HG03066 (cell line): Measurements from ENCODE around the gene IMPG1.

Experiments used
- ATAC-seq: cut with Tn5 transposase; IDR thresholded peaks from one replicate; pipeline ENCODE4 v1.9.1; 2021; ENCODE audit warnings: low read depth; ENCODE audit not compliant: unreplicated experiment

Gene IMPG1

DNA sequence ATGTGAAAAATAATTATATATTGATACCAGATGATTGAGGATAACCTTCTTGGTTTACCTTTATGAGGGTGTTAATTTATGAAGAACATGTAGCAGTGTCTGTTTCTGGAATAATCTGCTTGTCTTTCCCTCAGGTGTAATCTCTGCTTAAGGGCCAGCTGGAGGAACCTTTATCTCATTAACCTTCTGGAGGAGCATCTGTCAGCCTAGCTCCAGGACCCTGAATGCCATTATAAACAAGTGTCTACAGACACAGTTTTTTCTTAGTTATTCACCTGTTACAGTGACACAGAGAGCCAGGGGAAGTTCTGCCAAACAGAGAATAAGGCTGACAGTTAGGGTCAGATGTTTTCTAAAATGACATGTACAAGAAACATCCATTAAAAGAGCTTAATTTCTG, at the start of gene IMPG1:
TSS of gene IMPG1 (minus strand) at position 101 of the 400 bp plus-strand sequence. CDS start 174 bp downstream, outside the sequence.
- no peak for ATAC-seq

- no peak for ATAC-seq
Measured at GRCh38 chr6:76120302-76120701, 47.8 kb upstream of the IMPG1 start.

DNA sequence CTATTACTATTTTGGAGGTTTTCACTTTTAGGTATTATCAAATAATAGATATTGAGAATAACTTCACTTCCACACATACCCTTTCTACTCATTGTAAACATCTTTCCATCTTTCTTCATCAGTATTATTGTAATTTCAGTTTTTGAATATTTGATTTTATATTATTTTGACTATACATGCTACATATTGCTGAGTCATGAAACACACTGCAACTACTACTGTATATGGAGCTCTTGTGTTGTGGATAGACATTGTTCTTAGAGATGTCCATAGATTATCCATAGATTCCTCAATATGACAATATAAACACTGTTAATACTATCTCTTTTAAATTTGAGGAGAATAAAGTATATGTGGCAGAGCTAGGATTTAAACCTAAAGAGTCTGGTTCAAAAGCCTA, 819 bp upstream of the IMPG1 start:
- ATAC-seq: no peak

GRCh38 chr6:76057469-76057868, 15.0 kb downstream of the IMPG1 start:
- no peak for ATAC-seq

DNA sequence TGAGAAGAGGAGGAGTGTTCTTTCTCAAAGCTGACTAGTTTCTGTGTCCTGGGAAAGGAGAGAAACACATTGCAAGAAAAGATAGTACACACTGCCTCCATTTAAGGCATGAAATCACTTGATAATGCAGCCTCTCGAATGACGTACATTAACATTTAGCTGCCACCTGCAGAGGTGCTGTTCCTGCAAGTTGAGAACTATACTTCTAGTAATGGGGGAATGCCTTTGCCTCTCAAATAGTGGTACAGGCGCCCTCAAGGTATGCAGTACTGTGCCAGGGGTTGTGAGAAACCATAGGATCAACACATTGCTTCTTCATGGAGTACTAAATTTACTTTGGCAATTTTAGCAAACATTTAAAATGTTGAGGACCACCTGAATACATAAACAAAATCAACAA, 20.1 kb downstream of the IMPG1 start:
- ATAC-seq: no peak

- no peak for ATAC-seq
Measured at GRCh38 chr6:76043690-76044089, 28.8 kb downstream of the IMPG1 start.

DNA sequence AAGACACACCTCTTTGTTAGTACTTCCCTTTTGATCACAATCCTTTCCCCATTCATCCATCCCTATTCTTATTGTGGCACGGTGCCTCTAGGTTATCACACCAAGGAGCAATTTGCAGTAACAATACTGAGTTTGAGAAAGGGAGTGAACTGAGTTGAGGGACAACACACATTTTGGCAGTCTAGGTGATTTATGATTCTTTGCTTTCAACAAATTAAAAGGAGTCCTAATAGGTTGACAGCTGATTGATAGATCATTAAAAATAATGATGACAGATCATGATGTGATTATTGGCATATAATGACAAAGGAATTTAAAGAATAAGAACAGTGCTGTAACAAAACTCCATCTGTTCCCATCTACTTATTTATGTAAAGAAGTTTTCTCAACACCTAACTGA, 36.7 kb downstream of the IMPG1 start:
- no peak for ATAC-seq

DNA sequence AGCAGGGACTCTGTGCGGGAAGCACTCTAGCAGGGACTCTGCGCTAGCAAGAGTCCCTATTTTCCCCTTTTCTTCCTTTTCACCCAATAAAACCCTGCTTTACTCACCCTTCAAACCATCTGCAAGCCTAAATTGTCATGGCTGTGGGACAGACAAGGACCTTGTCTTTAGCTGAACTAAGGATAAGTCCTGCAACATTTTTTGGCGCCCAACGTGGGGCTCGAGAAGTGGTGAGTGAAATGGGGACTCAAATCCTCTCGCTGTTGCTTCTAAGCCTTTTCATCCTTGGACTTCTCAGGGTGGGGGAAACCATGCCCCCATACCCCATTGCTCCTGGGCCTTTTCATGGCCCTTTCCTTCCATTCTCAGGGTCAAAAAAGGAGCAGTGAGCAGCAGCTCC, 46.4 kb downstream of the IMPG1 start:
- ATAC-seq: no peak

DNA sequence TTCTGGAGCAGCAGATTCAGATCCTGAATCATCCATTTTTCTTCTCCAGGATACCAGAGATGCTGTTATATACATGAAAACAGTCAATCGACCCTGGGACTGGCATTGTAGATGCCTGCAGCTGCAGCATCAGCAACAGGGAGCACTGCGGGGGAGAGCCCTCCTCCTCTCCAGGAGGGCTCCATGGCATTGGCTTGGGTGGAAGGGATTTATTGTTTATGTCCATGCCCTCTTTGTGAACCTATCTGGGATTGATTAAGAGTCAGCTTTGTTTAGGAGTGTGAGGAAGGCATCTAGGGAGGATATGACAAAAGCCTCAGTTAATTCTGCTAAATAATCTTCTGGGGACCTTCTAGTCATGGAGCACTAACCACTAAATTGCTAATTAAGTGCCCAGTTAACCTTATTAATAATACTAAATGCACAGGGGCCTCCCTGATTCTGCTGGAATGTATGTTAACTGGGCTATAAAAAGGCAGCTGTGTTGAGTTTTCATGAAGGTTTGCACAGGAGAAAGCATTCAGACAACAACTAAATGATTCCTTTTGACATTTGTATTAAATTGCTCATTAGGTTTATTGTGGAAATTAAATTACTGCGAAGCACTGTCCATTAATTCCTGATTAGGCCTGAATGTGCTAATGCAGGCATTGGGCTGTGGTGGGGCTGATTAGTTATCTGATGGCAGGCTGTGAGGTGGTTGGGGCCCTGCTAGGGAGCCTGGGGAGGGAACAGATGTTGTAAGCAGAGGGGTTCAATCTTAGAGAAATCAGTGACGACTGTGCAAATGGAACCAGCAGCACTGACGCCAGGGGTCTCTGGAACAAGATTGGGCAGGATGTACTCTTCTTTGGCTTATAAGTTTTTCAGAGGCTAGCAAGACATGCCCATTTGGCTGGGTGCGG, 57.6 kb downstream of the IMPG1 start:
- no peak for ATAC-seq

- ATAC-seq: no peak
Measured at GRCh38 chr6:76004202-76004601, 68.3 kb downstream of the IMPG1 start.

- no peak for ATAC-seq
Measured at GRCh38 chr6:76003686-76004085, 68.8 kb downstream of the IMPG1 start.

- no peak for ATAC-seq
Measured at GRCh38 chr6:76003113-76003512, 69.3 kb downstream of the IMPG1 start.

DNA sequence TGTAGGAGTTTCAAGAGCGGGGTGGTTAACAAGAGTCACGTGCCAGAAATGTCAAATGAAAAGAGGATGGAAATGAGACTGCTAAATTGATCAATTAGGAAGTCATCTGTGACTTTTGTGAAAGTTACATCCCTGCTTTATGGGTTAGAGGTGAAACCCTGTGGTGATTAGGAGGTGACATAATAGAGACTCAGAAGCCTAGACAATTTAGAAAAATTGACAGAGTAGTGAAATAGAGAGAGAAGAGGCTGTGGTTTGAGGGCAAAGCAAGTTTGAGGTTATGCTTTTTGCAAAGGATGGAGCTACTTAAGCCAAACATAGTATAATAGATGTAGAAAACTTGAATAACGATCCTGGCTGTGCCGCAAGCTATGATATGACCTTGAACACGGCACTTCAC, 71.8 kb downstream of the IMPG1 start:
- ATAC-seq: no peak

- ATAC-seq: no peak
Measured at GRCh38 chr6:75997696-75998095, 74.8 kb downstream of the IMPG1 start.

GRCh38 chr6:75993236-75994162, 79.0 kb downstream of the IMPG1 start:
- no peak for ATAC-seq

GRCh38 chr6:75991941-75992340, 80.5 kb downstream of the IMPG1 start:
- no peak for ATAC-seq

DNA sequence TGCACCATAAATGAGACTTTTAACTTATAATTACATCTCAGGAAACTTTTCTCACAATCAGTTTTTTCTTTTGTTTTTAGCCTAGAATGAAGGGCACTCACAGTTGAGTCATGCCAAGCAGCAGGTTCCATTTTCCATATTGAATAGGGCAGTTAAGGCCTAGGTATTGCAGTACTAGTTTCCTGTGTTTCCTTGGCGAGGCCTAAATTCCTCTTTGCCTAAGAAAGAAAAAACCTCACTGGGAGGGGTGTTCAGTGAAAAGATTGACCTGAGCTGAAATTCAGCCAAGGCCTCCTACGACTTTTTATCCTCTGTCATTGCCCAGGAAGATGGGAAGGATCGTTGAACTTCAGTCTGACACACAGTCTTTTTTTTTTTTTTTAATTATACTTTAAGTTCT, 85.5 kb downstream of the IMPG1 start:
- no peak for ATAC-seq

DNA sequence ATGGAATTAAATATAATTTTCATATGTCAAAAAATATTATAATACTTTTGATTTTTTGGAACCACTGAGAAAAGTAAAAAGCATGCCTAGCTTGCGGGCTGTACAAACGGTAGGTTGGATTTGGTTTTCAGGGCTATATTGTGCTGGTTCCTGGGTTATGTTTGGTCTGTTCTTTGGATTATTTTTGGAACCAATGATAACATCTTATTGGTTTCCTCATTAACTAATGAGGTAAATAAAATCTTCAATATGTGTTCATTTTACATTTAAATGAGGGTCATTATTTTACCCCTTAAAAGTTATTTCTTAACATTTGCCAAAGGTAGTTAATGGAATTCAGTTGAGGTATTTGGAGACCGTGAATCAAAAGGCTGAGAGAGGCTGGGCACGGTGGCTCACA, 96.6 kb downstream of the IMPG1 start:
- ATAC-seq: no peak

GRCh38 chr6:75970093-75970492, 102.4 kb downstream of the IMPG1 start:
- no peak for ATAC-seq

- ATAC-seq: no peak
Measured at GRCh38 chr6:75968143-75968542, 104.3 kb downstream of the IMPG1 start.

DNA sequence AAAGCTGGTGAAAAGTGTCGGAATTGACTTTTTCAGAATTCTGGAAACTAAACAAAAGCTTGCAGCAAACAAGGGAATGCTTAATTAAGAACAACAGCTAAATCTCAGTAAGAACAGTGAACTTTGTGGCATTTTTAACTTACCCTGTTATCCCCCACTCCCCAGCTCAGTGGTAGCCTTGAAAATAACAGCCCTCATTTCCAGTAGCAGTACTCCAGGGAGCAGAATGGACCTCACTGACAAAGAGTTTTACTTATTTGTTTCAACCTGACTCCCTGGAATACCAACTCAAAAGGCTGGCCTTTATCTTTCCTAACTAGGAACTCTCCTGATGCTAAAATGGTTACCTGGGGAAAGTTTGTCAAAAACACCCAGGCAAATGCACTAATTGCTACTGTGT, 108.9 kb downstream of the IMPG1 start:
- ATAC-seq: no peak
